ENCODE measurements around the gene RABGAP1L.
A peak's percentile ranks its signal among the peaks of the same experiment; 100 is the strongest.
"Not testable (repeated sequence)": the region's sequence is repeated elsewhere in the genome, so short reads cannot be mapped to it uniquely, and the experiment has no call there.

RABGAP1L gene

GRCh38 chr1:174204697-174205308, 45.5 kb downstream of the RABGAP1L start:
- peak; percentile 76 for DNase-seq

GRCh38 chr1:174206148-174206836, 47.0 kb downstream of the RABGAP1L start:
- peak; percentile 39 for DNase-seq

GRCh38 chr1:174209347-174210187, 50.2 kb downstream of the RABGAP1L start:
- DNase-seq: no peak

- no peak for DNase-seq
Observed at GRCh38 chr1:174211486-174211885, 52.2 kb downstream of the RABGAP1L start.

GRCh38 chr1:174215766-174216165, 56.4 kb downstream of the RABGAP1L start:
- DNase-seq: no peak

- no peak for DNase-seq
Observed at GRCh38 chr1:174217248-174217647, 57.9 kb downstream of the RABGAP1L start.

- peak; percentile 57 for DNase-seq
Observed at GRCh38 chr1:174217787-174218574, 58.7 kb downstream of the RABGAP1L start.

GRCh38 chr1:174218983-174219382, 59.7 kb downstream of the RABGAP1L start:
- no peak for DNase-seq

GRCh38 chr1:174219606-174220370, 60.5 kb downstream of the RABGAP1L start:
- DNase-seq: no peak

GRCh38 chr1:174221681-174222080, 62.4 kb downstream of the RABGAP1L start:
- DNase-seq: no peak

- no peak for DNase-seq
Observed at GRCh38 chr1:174222166-174222949, 63.0 kb downstream of the RABGAP1L start.

- DNase-seq: no peak
Observed at GRCh38 chr1:174224641-174225040, 65.3 kb downstream of the RABGAP1L start.

- no peak for DNase-seq
Observed at GRCh38 chr1:174225499-174226204, 66.3 kb downstream of the RABGAP1L start.

GRCh38 chr1:174230399-174230798, 71.1 kb downstream of the RABGAP1L start:
- no peak for DNase-seq

- DNase-seq: no peak
Observed at GRCh38 chr1:174232761-174233160, 73.4 kb downstream of the RABGAP1L start.

- not testable (repeated sequence) for DNase-seq
Observed at GRCh38 chr1:174238845-174239501, 79.7 kb downstream of the RABGAP1L start.

- DNase-seq: no peak
Observed at GRCh38 chr1:174239541-174239940, 80.2 kb downstream of the RABGAP1L start.

- no peak for DNase-seq
Observed at GRCh38 chr1:174242856-174243255, 83.5 kb downstream of the RABGAP1L start.

- no peak for DNase-seq
Observed at GRCh38 chr1:174243451-174244000, 84.2 kb downstream of the RABGAP1L start.

- no peak for DNase-seq
Observed at GRCh38 chr1:174244017-174244416, 84.7 kb downstream of the RABGAP1L start.

Data from CD4-positive, alpha-beta T cell treated with Interleukin-4 for 4 hours (primary cell).